ENCODE measurements around the gene SPSB2. TPM values are rescaled to one million over a fixed set of nuclear protein-coding genes. Genes with fewer than 3 reads are reported as not detected.
A peak's percentile ranks its signal among the peaks of the same experiment; 100 is the strongest.
"Not testable (repeated sequence)": the region's sequence is repeated elsewhere in the genome, so short reads cannot be mapped to it uniquely, and the experiment has no call there.

The SPSB2 gene
- polyA plus RNA-seq, 2 donors: 5.7 to 7.0 TPM

DNA sequence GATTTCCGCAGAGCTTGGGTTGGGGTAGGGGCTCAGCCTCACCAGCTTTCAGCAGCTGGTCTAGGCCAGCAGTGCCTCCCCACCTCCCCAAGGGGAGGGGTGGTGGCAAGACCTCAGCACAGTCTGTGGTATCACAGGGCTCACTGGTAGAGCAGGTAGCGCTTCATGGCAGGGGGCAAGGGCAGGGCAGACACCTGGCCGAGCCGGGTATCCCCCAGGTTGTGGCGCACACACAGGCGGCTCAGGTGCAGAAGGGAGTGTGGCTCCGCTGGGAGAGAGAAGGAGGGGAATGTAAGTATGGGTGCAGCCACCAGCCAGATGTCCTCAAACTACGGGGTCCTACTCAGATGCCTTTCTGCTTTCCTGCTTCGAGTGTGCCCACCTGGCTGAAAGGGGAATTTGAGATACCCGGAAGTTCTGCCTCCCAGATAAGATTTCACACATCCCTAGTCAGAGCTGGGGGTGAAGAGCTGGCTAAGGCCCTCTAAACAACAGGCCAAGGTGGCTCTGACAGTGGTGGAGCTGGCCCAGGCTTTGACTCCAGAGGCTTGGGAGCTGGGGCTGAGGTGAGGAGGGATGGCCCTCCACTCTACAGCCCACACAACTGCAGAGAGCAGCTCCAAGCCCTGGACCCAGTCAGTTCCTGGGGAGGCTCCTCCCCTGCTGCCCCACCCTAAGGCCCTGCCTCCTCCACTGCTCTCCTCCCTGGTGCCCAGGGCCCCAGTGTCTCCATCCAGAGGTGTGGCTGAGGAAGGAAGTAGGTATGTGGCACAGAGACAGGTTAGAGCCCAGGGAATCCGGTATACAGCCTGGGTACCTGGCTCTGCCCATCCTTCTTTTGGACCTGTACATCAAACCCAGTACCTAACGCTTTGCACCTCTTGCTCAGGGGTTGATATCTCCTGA, 1.8 kb downstream of the SPSB2 start:
- H3K4me1 ChIP-seq (ENCODE audit: control insufficient read depth in 2 of 2, insufficient read depth in 2 of 2, low read length in 1 of 2): peaks cover 3 to 33% of the 10 kb centered on the region in 2 donors
- no peak overlapping the region for H3K4me3 ChIP-seq (ENCODE audit: low read depth in 1 of 2, low read length in 2 of 2)
- whole genome bisulfite sequencing, 2 donors: 63 to 67% methylated on average over 12 of the region's 12 CpGs
- peaks cover 5 to 24% of the 10 kb centered on the region in 2 donors for H3K36me3 ChIP-seq (ENCODE audit: control insufficient read depth in 2 of 2, insufficient read depth in 2 of 2, low read length in 1 of 2)
- no peaks in the 10 kb centered on the region for H3K9me3 ChIP-seq (ENCODE audit: control insufficient read depth in 2 of 2, insufficient read depth in 1 of 2, low read depth in 1 of 2, low read length in 1 of 2)
- H3K27me3 ChIP-seq (ENCODE audit: control insufficient read depth in 1 of 2, insufficient read depth in 2 of 2, low read length in 2 of 2): no peaks in the 10 kb centered on the region
- H3K27ac ChIP-seq (ENCODE audit: low read depth in 2 of 2, low read length in 1 of 2): peak overlapping the region; percentile 40 to 97

DNA sequence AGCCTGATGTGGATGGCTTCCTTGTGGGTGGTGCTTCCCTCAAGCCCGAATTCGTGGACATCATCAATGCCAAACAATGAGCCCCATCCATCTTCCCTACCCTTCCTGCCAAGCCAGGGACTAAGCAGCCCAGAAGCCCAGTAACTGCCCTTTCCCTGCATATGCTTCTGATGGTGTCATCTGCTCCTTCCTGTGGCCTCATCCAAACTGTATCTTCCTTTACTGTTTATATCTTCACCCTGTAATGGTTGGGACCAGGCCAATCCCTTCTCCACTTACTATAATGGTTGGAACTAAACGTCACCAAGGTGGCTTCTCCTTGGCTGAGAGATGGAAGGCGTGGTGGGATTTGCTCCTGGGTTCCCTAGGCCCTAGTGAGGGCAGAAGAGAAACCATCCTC, 2.8 kb downstream of the SPSB2 start:
- not testable (repeated sequence) for H3K4me3 ChIP-seq (ENCODE audit: low read depth in 1 of 2, low read length in 2 of 2); H3K9me3 ChIP-seq (ENCODE audit: control insufficient read depth in 2 of 2, insufficient read depth in 1 of 2, low read depth in 1 of 2, low read length in 1 of 2); H3K27me3 ChIP-seq (ENCODE audit: control insufficient read depth in 1 of 2, insufficient read depth in 2 of 2, low read length in 2 of 2)
- Histone ChIP-seq H3K36me3 (ENCODE audit: control insufficient read depth in 2 of 2, insufficient read depth in 2 of 2, low read length in 1 of 2) (peaks cover 5 to 27% of the 10 kb centered on the region in 2 donors), H3K4me1 (ENCODE audit: control insufficient read depth in 2 of 2, insufficient read depth in 2 of 2, low read length in 1 of 2) (peaks cover 3 to 33% of the 10 kb centered on the region in 2 donors), H3K27ac (ENCODE audit: low read depth in 2 of 2, low read length in 1 of 2) (peak overlapping the region in 1 of 2 donors; percentile 51)
- 43 to 67% methylated on average over 4 of the region's 4 CpGs for WGBS, 2 donors

DNA sequence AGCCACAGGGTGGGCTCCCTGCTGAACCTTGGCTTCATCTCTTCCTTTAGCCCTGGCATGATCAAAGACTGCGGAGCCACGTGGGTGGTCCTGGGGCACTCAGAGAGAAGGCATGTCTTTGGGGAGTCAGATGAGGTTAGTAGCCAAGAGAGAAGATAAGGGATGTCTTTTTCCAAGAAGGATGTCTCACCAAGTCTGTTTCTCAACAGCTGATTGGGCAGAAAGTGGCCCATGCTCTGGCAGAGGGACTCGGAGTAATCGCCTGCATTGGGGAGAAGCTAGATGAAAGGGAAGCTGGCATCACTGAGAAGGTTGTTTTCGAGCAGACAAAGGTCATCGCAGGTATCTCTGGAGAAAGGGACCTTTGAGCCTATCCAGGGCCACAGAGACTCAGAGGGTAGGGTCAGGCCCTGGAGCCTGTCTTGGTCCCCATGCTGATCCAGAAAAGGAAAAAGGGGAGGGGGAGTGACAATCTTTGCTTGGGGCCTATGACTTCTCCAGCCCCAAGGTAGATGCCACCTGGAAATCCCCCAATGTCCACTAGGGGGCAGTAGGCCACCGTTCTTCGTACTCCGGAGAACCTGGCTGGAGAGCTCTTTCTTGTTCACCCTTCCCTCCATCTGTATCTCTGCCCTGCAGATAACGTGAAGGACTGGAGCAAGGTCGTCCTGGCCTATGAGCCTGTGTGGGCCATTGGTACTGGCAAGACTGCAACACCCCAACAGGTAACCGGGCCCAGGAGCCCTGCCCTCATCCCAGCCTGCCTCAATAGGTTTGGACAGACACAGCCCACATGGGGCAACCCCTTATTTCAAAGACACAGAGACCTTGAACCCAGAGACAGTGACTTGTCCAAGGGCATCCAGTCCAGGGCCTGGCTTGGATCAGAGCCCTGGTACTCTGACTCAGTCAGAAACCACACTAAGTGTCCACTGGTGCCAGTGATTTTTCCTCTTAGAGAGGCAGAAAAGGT, 3.8 kb downstream of the SPSB2 start:
- peak overlapping the region; percentile 84 to 96 for H3K4me3 ChIP-seq (ENCODE audit: low read depth in 1 of 2, low read length in 2 of 2)
- no peaks in the 10 kb centered on the region for H3K27me3 ChIP-seq (ENCODE audit: control insufficient read depth in 1 of 2, insufficient read depth in 2 of 2, low read length in 2 of 2)
- no peaks in the 10 kb centered on the region for H3K9me3 ChIP-seq (ENCODE audit: control insufficient read depth in 2 of 2, insufficient read depth in 1 of 2, low read depth in 1 of 2, low read length in 1 of 2)
- H3K27ac ChIP-seq (ENCODE audit: low read depth in 2 of 2, low read length in 1 of 2): peak overlapping the region in 1 of 2 donors; percentile 51
- H3K36me3 ChIP-seq (ENCODE audit: control insufficient read depth in 2 of 2, insufficient read depth in 2 of 2, low read length in 1 of 2): peaks cover 8 to 35% of the 10 kb centered on the region in 2 donors
- peaks cover 3 to 33% of the 10 kb centered on the region in 2 donors for H3K4me1 ChIP-seq (ENCODE audit: control insufficient read depth in 2 of 2, insufficient read depth in 2 of 2, low read length in 1 of 2)
- 24 to 26% methylated on average over 12 of the region's 12 CpGs for WGBS, 2 donors

DNA sequence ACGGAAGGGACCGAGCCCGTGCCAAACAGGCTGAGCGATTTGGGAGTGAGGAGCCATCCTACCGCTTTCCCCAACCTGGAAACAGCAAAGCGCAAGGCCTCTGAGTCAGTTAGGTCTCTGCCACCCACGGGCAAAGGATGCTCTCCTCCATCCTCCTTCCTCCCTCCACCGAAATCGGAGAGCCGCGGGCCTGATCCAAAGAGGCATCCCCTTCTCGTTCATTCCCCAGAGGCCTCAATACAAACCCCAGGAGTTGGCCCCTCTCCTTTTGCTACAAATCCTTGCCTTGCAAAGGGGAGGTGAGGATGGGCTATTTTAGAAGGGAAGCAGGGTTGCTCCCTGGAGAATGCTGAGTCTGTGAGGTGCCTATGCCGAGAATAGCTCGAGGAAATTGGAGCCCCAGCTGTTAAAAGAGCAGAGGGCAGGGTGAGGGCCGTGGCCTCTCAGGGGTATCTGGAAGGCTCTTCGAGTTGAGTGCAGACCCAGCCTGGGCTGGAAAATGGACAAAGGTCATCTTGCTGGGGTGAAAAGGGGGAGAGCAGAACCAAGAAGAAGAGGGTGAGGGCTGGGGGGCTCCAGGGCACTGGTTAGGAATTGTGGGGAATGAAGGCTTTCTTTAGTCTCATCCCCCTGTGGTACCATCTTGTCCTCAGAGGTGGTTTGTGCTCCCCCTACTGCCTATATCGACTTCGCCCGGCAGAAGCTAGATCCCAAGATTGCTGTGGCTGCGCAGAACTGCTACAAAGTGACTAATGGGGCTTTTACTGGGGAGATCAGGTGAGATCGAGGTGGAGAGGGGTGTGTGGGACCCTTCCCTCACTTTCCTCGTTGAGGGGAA, 4.7 kb downstream of the SPSB2 start:
- H3K4me3 ChIP-seq (ENCODE audit: low read depth in 1 of 2, low read length in 2 of 2): peak overlapping the region; percentile 84 to 96
- 7 to 10% methylated on average over 22 of the region's 22 CpGs for WGBS, 2 donors
- no peaks in the 10 kb centered on the region for H3K9me3 ChIP-seq (ENCODE audit: control insufficient read depth in 2 of 2, insufficient read depth in 1 of 2, low read depth in 1 of 2, low read length in 1 of 2)
- H3K4me1 ChIP-seq (ENCODE audit: control insufficient read depth in 2 of 2, insufficient read depth in 2 of 2, low read length in 1 of 2): peaks cover 3 to 29% of the 10 kb centered on the region in 2 donors
- H3K36me3 ChIP-seq (ENCODE audit: control insufficient read depth in 2 of 2, insufficient read depth in 2 of 2, low read length in 1 of 2): peaks cover 8 to 37% of the 10 kb centered on the region in 2 donors
- no peaks in the 10 kb centered on the region for H3K27me3 ChIP-seq (ENCODE audit: control insufficient read depth in 1 of 2, insufficient read depth in 2 of 2, low read length in 2 of 2)
- peak overlapping the region; percentile 93 to 95 for H3K27ac ChIP-seq (ENCODE audit: low read depth in 2 of 2, low read length in 1 of 2)

DNA sequence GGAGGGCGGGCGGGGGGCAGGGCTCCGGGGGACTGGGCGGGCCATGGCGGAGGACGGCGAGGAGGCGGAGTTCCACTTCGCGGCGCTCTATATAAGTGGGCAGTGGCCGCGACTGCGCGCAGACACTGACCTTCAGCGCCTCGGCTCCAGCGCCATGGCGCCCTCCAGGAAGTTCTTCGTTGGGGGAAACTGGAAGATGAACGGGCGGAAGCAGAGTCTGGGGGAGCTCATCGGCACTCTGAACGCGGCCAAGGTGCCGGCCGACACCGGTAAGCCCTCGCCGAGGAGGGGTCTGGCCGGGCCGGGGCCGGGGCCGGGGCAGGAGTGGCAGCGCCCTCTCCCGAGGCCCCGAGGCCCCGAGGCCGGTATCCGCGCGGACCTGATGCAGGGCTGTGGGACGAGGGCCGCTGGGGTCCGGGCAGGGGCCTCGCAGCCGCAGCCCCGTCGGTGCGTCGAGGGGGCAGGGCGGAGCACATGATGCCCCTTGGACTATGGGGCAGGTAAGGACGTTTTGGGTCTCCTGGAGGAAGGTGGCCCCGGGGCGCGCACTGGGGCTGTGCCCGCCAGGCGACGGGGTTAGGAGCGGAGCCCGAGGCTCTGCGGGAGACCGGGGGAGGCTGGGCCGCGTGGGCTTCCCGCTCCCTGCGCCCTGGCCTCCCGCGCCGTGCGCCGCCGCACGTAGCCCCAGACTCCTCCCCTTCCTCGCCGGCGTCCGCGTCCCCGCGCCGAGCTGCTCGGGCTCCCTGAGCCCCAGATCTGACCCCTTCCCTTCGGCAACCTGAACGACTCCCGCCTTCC, 5.5 kb downstream of the SPSB2 start, which contains the start of gene TPI1:
TPI1 (plus strand) TSS at position 119 of the 798 bp plus-strand sequence; CDS start at position 155, 36 bp downstream.
- Histone ChIP-seq H3K27ac (ENCODE audit: low read depth in 2 of 2, low read length in 1 of 2) (peak within 1 kb of the TSS; percentile 93 to 95), H3K4me1 (ENCODE audit: control insufficient read depth in 2 of 2, insufficient read depth in 2 of 2, low read length in 1 of 2) (peaks cover 3 to 29% of the 10 kb centered on the region in 2 donors)
- WGBS, 2 donors: 0% methylated on average over 63 to 86 of the region's 86 CpGs

DNA sequence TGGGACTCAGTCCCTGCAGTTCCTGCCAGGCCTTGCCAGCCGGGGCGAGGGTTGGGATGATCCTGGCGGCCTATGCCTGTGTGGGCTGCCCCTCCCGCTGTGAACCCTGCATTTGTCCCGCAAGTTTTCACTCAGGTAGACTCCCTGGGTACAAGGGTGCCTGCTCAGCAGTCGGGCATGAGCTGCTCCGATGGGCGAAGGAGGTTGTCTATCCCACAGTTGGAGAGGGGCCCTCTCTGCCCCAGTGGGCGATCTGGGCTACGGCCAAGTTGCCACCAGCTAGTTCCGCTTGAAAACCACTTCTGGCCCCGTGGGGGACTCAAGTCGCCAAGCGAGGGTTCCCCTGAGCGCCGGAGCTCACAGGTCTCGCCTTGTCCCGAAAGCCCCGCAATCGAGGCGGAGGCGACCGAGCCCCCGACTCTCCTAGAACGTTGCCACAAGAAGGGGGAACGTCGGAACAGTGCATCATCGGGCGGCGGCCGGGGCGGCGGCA, 6.1 kb downstream of the SPSB2 start:
- no peaks in the 10 kb centered on the region for H3K9me3 ChIP-seq (ENCODE audit: control insufficient read depth in 2 of 2, insufficient read depth in 1 of 2, low read depth in 1 of 2, low read length in 1 of 2)
- H3K4me3 ChIP-seq (ENCODE audit: low read depth in 1 of 2, low read length in 2 of 2): peak overlapping the region; percentile 45 to 84
- H3K27ac ChIP-seq (ENCODE audit: low read depth in 2 of 2, low read length in 1 of 2): peak overlapping the region; percentile 91 to 92
- peaks cover 3 to 26% of the 10 kb centered on the region in 2 donors for H3K4me1 ChIP-seq (ENCODE audit: control insufficient read depth in 2 of 2, insufficient read depth in 2 of 2, low read length in 1 of 2)
- H3K27me3 ChIP-seq (ENCODE audit: control insufficient read depth in 1 of 2, insufficient read depth in 2 of 2, low read length in 2 of 2): no peaks in the 10 kb centered on the region
- 1 to 2% methylated on average over 33 of the region's 33 CpGs for WGBS, 2 donors
- peaks cover 11 to 42% of the 10 kb centered on the region in 2 donors for H3K36me3 ChIP-seq (ENCODE audit: control insufficient read depth in 2 of 2, insufficient read depth in 2 of 2, low read length in 1 of 2)

More for the DNA sequence above, 5.5 kb downstream of the SPSB2 start, which contains the start of gene TPI1:
- H3K4me3 ChIP-seq (ENCODE audit: low read depth in 1 of 2, low read length in 2 of 2): peak within 1 kb of the TSS; percentile 84 to 96
- H3K9me3 ChIP-seq (ENCODE audit: control insufficient read depth in 2 of 2, insufficient read depth in 1 of 2, low read depth in 1 of 2, low read length in 1 of 2): no peaks in the 10 kb centered on the region
- H3K36me3 ChIP-seq (ENCODE audit: control insufficient read depth in 2 of 2, insufficient read depth in 2 of 2, low read length in 1 of 2): peaks cover 8 to 42% of the 10 kb centered on the region in 2 donors
- H3K27me3 ChIP-seq (ENCODE audit: control insufficient read depth in 1 of 2, insufficient read depth in 2 of 2, low read length in 2 of 2): no peaks in the 10 kb centered on the region

DNA sequence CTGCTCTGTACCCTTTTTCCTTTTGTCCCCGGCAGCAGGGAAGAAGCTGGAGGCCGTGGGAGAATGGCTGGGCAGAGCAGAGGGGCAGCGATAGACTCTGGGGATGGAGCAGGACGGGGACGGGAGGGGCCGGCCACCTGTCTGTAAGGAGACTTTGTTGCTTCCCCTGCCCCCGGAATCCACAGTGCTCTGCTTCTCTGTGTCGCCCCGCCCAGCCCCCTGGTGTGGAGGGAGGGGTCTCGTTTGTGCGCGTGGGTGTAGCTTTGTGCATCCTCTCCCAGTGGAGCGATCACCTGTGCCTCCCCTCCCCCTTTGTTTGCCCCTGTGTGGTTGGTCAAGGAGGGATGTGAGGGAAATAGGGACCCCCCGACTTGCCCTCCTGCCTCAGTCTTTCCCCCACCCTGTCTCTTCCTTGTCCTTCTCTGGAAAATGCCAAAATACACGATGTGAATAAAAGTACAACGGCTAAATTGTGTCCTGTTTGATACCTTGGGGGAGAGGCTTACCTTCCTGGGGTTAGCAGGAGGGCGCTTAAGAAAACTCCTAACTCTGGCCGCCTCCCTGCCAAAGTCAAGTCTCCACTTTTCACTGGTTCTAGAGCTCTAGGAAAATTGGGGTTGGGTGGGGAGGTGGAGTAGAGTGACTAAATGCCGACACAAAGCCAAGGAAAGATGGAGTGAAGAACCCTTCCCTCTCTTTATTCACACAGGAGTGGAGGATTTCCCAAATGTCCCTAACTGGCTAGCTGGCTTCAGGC, 6.8 kb downstream of the SPSB2 start:
- H3K27me3 ChIP-seq (ENCODE audit: control insufficient read depth in 1 of 2, insufficient read depth in 2 of 2, low read length in 2 of 2): no peaks in the 10 kb centered on the region
- H3K27ac ChIP-seq (ENCODE audit: low read depth in 2 of 2, low read length in 1 of 2): peak overlapping the region; percentile 91 to 92
- H3K4me3 ChIP-seq (ENCODE audit: low read depth in 1 of 2, low read length in 2 of 2): peak overlapping the region in 1 of 2 donors; percentile 45
- peaks cover 3 to 22% of the 10 kb centered on the region in 2 donors for H3K4me1 ChIP-seq (ENCODE audit: control insufficient read depth in 2 of 2, insufficient read depth in 2 of 2, low read length in 1 of 2)
- 70% methylated on average over 17 to 19 of the region's 19 CpGs for WGBS, 2 donors
- H3K9me3 ChIP-seq (ENCODE audit: control insufficient read depth in 2 of 2, insufficient read depth in 1 of 2, low read depth in 1 of 2, low read length in 1 of 2): no peaks in the 10 kb centered on the region
- H3K36me3 ChIP-seq (ENCODE audit: control insufficient read depth in 2 of 2, insufficient read depth in 2 of 2, low read length in 1 of 2): peaks cover 16 to 43% of the 10 kb centered on the region in 2 donors

All from esophagus (tissue), 2 donors.